Measurements from ENCODE around the gene NECTIN3.

NECTIN3 gene

DNA sequence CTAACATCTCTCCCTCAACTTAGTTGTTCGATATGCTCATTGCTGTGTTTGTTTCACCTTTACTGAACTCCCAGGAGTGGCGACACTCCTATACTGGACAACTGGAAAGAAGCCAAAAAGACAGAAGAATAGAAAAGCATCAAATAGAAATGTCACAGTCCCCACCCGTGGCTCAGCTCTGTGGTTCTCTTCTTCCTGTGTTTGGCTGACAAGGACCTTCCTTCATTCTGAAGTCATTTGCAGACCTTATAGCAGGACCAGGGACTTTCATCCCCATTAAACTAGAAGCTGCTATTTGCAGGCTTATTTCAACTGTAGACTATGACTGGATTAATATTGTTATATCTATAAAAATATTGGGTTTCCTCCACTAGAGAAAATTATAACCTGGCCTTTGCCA, 125.9 kb downstream of the NECTIN3 start:
- no peak for DNase-seq (ENCODE audit: low read depth in 2 of 2, low spot score in 1 of 2)

GRCh38 chr3:111200027-111200426, 128.4 kb downstream of the NECTIN3 start:
- DNase-seq (ENCODE audit: low read depth in 2 of 2, low spot score in 1 of 2) = no peak

GRCh38 chr3:111210003-111210711, 138.5 kb downstream of the NECTIN3 start:
- DNase-seq (ENCODE audit: low read depth in 2 of 2, low spot score in 1 of 2) = no peak

GRCh38 chr3:111210866-111211564, 139.4 kb downstream of the NECTIN3 start:
- DNase-seq (ENCODE audit: low read depth in 2 of 2, low spot score in 1 of 2) = no peak

DNA sequence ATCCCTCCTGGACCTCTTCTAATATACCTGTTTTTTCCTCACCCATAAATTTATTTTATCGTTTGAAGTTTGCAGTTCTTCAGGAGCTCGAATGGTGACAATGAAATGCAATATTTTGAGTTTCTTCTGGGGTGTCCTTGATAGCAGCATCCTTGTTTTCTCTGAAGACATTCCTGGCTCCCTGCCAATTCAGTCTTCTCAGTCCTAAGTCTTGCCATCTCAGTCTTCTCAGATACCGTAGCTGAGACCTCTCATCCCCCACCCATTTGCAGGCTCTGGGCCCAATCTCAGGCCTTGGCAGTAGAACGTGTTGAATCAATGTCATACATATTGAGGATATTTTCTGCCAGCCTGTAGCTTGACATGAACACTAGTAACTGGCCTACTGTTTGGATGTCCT, 140.9 kb downstream of the NECTIN3 start:
- no peak for DNase-seq (ENCODE audit: low read depth in 2 of 2, low spot score in 1 of 2)

- no peak for DNase-seq (ENCODE audit: low read depth in 2 of 2, low spot score in 1 of 2)
These were observed 143.9 kb downstream of the NECTIN3 start for GRCh38 chr3:111215481-111215880.

DNA sequence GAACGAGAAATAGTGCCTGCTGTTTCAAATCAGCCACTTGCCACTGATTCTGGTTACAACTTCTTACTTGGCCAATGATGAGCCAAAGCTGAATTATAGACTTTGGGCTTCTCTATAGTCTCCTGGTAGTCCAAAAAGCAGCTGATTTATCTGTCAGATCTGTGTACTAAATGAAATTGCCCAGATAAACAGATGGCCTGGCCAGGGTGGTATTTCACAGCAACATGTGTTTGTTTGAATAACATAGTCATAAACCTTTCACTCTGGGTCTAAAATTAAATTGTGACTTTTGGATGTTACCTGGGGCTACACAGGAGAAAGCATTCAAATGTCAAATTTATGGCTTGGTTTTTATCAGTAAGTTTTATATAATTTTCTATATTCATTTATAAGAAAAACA, 147.0 kb downstream of the NECTIN3 start:
- no peak for DNase-seq (ENCODE audit: low read depth in 2 of 2, low spot score in 1 of 2)

GRCh38 chr3:111227216-111227615, 155.6 kb downstream of the NECTIN3 start:
- no peak for DNase-seq (ENCODE audit: low read depth in 2 of 2, low spot score in 1 of 2)

- no peak for DNase-seq (ENCODE audit: low read depth in 2 of 2, low spot score in 1 of 2)
These were observed 157.7 kb downstream of the NECTIN3 start for GRCh38 chr3:111229301-111229700.

DNA sequence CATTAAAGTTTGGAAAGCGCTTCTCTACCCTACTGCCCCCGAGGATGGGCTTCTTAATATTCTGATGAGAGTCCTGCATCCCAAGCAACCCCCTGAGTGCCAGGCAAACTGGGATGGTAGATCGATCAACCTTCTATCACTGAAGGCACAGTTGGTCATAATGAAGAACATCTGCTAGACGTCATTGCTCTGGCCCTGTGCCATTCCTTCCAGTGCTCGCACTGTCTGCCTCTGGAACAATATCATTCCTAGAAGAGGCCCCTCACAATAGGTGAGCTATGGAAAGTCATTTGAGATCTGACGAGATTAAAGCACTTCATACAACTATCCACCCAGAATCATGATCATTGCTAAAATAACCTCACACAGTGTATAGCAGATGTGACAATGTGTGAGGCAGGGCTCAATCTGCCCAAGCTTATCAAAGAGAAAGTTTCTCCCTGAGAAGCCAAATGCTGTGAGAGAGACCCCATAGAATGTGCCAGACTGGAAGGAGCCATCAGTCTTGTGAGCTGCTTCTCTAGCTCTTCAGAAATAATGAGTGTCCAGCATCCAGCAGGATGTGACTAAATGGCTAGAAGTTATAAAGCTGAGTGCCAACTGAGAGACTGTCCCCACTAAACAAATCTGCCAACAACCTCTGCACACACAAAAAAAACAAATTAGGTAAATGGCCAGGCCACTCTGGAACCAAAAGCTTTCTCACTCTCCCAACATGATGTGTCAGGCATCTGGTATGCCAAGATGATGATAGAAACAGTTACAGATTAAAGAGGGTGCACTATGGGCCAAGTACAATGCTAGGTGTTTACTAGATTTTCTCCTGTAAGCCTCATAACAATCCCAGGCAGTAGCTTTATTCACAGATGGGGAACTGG, 165.5 kb downstream of the NECTIN3 start:
- DNase-seq (ENCODE audit: low read depth in 2 of 2, low spot score in 1 of 2) = no peak

- no peak for DNase-seq (ENCODE audit: low read depth in 2 of 2, low spot score in 1 of 2)
These were observed 166.3 kb downstream of the NECTIN3 start for GRCh38 chr3:111237946-111238345.

DNA sequence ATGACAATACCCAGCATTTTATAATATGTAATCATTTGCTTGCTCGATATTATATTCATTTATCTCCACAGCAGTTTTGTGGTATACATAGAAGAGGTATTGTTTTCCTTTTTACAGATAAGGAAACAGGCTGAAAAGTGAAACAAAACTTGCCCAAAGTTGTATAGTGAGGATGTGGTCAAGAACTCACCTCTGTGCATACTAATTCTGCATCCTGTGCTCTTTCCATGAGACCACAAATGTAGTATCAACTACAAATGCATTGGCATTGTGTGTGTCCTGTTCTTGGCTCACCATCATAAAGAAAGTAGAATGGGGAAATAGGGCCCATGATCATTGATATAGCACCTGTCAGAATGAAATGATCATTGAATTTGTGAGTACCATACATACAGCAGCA, 167.3 kb downstream of the NECTIN3 start:
- DNase-seq (ENCODE audit: low read depth in 2 of 2, low spot score in 1 of 2) = no peak

DNA sequence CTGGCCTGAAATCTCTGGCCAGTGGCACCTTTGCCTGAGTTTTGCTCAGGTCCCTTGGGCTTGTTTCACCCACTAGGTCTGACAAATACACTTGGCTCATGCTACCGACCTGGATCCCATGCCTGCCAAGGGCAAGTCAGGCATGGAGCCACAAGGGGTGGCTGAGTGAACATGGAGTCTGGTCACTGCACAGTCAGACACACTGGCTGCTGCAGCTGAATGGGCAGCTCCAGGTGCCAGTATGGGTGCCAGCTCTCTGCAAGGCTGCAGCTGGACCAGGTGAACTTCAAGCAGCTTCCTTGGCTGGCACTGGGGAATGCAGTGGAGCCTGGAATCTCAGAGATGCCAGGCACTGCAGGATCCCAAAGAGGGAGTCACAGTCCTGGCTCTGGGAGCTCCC, 170.3 kb downstream of the NECTIN3 start:
- DNase-seq (ENCODE audit: low read depth in 2 of 2, low spot score in 1 of 2) = no peak
